K562 treated with DMSO at 1 percent for 24 hours (cell line): Measurements from ENCODE around the gene RSRC2. TPM values are rescaled to one million over a fixed set of nuclear protein-coding genes. Genes with fewer than 3 reads are reported as not detected.

ENCODE experiments used
- total RNA-seq: library from RNA; unstranded; fragments of 300-600 nt; gene quantifications from 2 replicates; pipeline ENCODE4 v1.2.3, GENCODE V29; 2022; ENCODE audit warnings: low read depth; ENCODE audit not compliant: insufficient read depth

The RSRC2 gene, protein sequence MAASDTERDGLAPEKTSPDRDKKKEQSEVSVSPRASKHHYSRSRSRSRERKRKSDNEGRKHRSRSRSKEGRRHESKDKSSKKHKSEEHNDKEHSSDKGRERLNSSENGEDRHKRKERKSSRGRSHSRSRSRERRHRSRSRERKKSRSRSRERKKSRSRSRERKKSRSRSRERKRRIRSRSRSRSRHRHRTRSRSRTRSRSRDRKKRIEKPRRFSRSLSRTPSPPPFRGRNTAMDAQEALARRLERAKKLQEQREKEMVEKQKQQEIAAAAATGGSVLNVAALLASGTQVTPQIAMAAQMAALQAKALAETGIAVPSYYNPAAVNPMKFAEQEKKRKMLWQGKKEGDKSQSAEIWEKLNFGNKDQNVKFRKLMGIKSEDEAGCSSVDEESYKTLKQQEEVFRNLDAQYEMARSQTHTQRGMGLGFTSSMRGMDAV
- 29.2 and 33.3 TPM in 2 replicates for total RNA-seq

DNA sequence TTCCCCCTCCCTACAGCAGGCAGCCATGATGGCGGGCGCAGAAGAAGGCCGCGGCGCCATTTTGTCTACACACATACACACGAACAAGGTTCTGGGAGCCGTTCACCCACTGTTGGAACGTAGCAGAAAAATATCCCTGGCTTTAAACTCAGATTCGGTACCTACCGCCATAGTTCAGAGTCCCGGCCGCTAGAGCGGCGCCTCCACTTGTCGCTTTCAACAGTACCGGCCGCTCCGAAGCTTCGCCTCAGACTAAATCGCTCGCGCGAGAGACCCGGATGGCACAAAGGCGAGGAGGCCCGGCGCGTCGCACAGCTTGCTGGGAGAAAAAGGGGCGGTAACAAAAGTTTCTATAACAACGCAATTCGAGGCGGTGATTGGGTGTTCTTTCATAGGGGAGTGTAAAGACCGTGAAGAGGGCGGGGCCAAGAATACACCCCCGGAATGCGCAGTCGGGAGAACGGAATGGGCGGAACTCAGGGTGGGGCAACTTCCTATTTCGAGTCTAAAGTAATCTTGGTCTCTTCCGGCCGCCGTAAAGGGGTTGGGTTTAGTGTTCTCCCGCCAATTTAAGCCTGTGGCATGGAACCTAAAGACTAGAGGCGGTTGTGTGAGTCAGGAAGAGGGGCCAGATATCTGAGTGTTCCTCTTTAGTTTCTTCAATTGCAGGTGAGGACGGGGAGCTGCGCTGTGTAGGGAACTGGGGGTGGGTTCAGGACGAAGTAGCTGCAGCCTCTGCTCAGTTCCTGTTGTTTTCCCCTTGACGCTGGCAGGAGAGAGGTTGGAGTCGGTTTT lies at the start of gene RSRC2, which contains the start of gene KNTC1:
TSS of gene RSRC2 (minus strand) at position 254 of the 795 bp plus-strand sequence. CDS start at position 171, 83 bp downstream.
TSS of gene KNTC1 (plus strand) at position 567 of the 795 bp plus-strand sequence. CDS start 2,815 bp downstream, outside the sequence.

DNA sequence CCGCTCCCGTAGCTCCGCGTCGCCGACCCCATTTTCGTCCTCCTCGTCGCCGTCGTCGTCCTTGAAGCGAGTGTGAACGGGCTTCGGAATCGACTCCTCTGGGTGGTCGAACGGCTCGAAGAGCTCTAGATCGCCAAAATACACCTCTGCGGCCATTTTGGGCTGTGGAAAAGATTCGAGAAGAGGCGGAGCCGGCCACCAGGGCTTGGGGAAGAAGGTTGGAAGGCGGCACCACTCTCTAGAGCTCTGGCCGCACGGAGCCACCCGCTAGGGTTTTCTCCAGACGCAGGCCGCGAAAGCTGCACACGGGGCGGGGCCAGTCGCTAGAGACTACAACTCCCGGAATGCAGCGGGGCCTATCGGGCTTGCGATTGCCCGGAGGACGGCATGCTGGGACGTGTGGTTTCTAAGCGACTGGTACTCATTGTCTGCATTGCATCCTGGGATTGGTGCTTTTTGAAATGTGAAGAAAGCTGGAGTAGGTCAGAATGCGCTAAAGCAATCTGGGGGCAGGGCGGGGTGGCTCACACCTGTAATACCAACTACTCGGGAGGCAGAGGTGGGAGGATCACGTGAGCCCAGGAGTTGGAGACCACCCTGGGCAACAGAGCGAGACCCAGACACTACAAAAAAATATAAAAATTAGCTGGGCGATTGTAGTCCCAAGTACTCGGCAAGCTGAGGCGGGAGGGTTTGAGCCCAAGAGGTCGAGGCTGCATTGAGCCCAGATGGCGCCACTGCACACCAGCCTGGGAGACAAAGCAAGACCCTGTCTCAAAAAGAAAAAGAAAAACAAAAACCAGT lies 25.8 kb downstream of the RSRC2 start, which contains the start of gene ZCCHC8:
TSS of gene ZCCHC8 (minus strand) at position 248 of the 804 bp plus-strand sequence. CDS start at position 156, 92 bp downstream.

Other genes starting within 250 kb of the RSRC2 start
- gene CLIP1, start 104.3 kb downstream of the RSRC2 start, total RNA-seq: 28.9 and 35.3 TPM in 2 replicates
- gene ZCCHC8, start 26.0 kb downstream of the RSRC2 start, total RNA-seq: 21.3 and 22.1 TPM in 2 replicates
- gene KNTC1, start 313 bp upstream of the RSRC2 start, total RNA-seq: 32.1 and 34.0 TPM in 2 replicates
- gene HCAR2, start 176.4 kb upstream of the RSRC2 start, total RNA-seq: not detected in 2 replicates
- not detected in 2 replicates for gene HCAR3, start 189.9 kb upstream of the RSRC2 start, total RNA-seq
- gene HCAR1, start 203.9 kb upstream of the RSRC2 start, total RNA-seq: not detected in 2 replicates
- gene DENR, start 225.9 kb upstream of the RSRC2 start, total RNA-seq: 30.5 and 34.9 TPM in 2 replicates
- gene CCDC62, start 247.6 kb upstream of the RSRC2 start, total RNA-seq: 0.78 and 0.81 TPM in 2 replicates